Spleen (tissue), 7 donors: ENCODE data around the gene ELF4.

Source experiments
- POLR2A ChIP-seq, 3 donors: fragments of 450-650 bp; IDR thresholded peaks; one replicate each; pipeline ENCODE4 v1.5.1; 2017; ENCODE audit warnings: antibody characterized with exemption in 3 of 3, mild to moderate bottlenecking in 1 of 3
- POLR2AphosphoS5 ChIP-seq, 3 donors: sonication (generic); formaldehyde crosslinking; IDR thresholded peaks; one replicate each; pipeline ENCODE4 v1.5.1; 2017; ENCODE audit warnings: antibody characterized with exemption in 3 of 3
- TF ChIP-seq, protein P1 (sequence below), 11 experiments: fragments of 200-600 bp in 7 of 11; fragments of 450-650 bp in 4 of 11; sonication (generic) in 4 of 11; IDR thresholded peaks in 8 of 11; conservative IDR thresholded peaks in 3 of 11; 1 replicate in 7 of 11; 2 replicates in 4 of 11; pipeline versions ENCODE4 v1.4.0 to v1.8.0; 2016 to 2021; ENCODE audit warnings: antibody characterized with exemption in 11 of 11, inconsistent platforms in 4 of 11, mild to moderate bottlenecking in 1 of 11
- donor health status: DM: no; HTN: no; CAD: no; lungs with moderate emphysema.
- donor health status: DM: no; HTN: no; CAD: no.
- donor health status: DM: no; HTN: no; CAD: no.

DNA sequence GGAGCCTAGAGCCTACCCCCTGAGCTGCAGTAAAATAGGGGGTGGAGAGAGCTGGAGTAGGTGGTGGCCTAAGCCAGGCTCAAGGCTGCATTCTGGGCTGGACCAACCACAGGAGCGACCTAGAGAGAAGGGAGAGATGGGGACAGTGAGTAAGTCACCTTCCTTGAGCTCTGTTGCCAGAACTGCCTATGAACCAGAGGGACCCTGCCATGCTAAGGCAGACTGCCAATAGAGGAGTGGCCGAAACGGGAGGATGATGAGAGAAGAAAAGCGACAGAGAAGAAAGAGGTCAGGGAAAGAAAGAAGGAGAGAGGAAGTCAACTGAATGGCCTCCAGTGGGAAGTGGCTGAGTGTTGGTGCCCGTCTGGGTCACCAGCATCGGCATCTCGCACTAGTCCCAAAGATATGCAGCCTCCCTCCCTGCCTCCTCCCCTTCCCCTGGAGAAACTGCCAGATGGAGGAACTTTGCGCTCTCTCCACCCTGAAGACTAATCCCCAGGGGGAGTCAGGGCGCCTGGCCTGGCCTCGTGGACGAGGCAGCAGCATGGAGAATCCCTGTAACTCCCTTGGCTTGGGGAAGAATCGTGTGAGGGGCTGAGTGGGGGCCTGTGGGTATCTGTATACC is 28.8 kb downstream of the ELF4 start:
- no peak for TF ChIP-seq POLR2AphosphoS5 (IDR thresholded peaks at IDR 0.05)
- TF ChIP-seq, protein P1, sequence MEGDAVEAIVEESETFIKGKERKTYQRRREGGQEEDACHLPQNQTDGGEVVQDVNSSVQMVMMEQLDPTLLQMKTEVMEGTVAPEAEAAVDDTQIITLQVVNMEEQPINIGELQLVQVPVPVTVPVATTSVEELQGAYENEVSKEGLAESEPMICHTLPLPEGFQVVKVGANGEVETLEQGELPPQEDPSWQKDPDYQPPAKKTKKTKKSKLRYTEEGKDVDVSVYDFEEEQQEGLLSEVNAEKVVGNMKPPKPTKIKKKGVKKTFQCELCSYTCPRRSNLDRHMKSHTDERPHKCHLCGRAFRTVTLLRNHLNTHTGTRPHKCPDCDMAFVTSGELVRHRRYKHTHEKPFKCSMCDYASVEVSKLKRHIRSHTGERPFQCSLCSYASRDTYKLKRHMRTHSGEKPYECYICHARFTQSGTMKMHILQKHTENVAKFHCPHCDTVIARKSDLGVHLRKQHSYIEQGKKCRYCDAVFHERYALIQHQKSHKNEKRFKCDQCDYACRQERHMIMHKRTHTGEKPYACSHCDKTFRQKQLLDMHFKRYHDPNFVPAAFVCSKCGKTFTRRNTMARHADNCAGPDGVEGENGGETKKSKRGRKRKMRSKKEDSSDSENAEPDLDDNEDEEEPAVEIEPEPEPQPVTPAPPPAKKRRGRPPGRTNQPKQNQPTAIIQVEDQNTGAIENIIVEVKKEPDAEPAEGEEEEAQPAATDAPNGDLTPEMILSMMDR (IDR thresholded peaks at IDR 0.05 in 8 of 11, conservative IDR thresholded peaks at IDR 0.05 in 3 of 11), result no peak
- no peak for TF ChIP-seq POLR2A (IDR thresholded peaks at IDR 0.05)
